Coronary artery (tissue), 2 donors: ENCODE results near the gene DDB1.

Source experiments
- DNase-seq: peaks from one replicate; pipeline ENCODE4 v3.0.0-alpha.2; 2017; ENCODE audit warnings: low spot score
- H3K27ac ChIP-seq, 2 donors: fragments of 200-600 bp; sonication (generic); one replicate each; pipeline ENCODE4 v1.5.1; 2016 to 2019
- H3K4me3 ChIP-seq: fragments of 200-600 bp; sonication (generic); 2 replicates; pipeline ENCODE4 v1.5.1; 2016; ENCODE audit warnings: mild to moderate bottlenecking, moderate library complexity
- CTCF ChIP-seq: fragments of 200-600 bp; sonication (generic); IDR thresholded peaks from one replicate; pipeline ENCODE4 v1.5.1; 2019; ENCODE audit warnings: antibody characterized with exemption

DDB1 gene

GRCh38 chr11:61349189-61349751 is 16.4 kb upstream of the DDB1 start:
- no peak for TF ChIP-seq CTCF
- H3K4me3 ChIP-seq: no peak overlapping the region
- DNase-seq: peak; percentile 59
- no peak overlapping the region for H3K27ac ChIP-seq

- DNase-seq: peak; percentile 74
- peak overlapping the region in 1 of 2 donors; percentile 31 for H3K27ac ChIP-seq
- H3K4me3 ChIP-seq: no peak overlapping the region
- no peak for TF ChIP-seq CTCF
These were observed 15.1 kb upstream of the DDB1 start for GRCh38 chr11:61347916-61348461.

DNA sequence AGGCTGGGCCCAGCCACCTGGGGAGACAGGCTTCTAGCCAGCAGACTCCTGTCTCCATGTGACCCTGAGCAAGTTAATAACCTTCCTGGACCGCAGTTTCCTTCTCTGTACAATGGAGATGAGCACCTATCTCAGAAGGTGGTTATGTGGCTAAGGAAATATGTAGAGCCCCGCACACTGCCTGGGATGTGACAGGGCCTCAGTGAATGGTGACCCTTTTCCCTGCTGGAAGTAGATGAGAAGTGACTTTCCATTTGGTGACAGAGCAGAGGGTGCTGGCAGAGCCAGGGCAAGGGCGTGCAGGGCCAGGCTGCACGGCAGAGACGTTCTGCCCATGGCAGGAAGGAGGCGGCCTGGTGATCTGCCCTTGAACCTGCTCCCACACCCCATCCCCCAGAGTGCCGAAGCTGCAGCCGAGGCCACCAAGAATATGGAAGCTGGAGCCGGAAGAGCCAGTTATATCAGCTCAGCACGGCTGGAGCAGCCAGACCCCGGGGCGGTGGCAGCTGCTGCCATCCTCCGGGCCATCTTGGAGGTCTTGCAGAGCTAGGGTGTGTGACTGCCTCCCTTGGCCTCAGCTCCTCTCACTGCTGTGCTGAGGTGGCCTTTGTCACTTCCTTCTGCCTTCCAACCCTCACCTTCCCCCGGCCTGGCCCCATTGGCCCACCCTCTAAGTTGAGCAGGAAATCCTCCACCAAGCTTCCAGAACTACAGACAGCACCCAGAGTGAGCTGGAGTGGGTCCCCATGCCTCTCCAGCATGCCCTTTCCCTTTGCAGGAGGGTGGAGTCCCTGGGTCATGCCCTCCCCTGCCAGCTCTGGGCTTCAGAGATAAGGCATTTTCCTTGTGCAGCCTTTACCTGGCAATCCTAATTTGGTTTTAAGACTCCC is 13.3 kb upstream of the DDB1 start:
- DNase-seq: no peak
- no peak for TF ChIP-seq CTCF
- Histone ChIP-seq H3K4me3 (no peak overlapping the region), H3K27ac (no peak overlapping the region)

DNA sequence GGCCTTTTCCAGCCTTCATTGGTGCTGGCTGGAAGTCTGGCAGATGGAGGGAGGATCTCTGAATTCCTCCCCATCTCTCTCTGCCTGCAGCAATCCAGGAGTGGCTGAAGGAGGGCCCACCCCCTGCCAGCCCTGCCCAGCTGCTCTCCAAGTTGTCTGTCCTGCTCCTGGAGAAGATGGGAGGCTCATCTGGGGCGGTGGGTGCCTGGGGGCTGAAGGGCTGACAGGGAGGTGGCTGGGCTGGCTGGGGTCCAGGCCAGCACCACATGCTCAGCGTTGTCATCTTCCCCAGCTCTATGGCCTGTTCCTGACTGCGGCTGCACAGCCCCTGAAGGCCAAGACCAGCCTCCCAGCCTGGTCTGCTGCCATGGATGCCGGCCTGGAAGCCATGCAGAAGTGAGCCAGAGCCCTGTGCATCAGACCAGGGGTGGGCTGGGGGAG is 12.3 kb upstream of the DDB1 start:
- peak; percentile 69 for DNase-seq
- H3K4me3 ChIP-seq: no peak overlapping the region
- TF ChIP-seq CTCF: no peak
- H3K27ac ChIP-seq: peak overlapping the region in 1 of 2 donors; percentile 15

GRCh38 chr11:61343792-61344745 is 11.2 kb upstream of the DDB1 start:
- no peak for TF ChIP-seq CTCF
- peak; percentile 59 for DNase-seq
- Histone ChIP-seq H3K4me3 (no peak overlapping the region), H3K27ac (no peak overlapping the region)

DNA sequence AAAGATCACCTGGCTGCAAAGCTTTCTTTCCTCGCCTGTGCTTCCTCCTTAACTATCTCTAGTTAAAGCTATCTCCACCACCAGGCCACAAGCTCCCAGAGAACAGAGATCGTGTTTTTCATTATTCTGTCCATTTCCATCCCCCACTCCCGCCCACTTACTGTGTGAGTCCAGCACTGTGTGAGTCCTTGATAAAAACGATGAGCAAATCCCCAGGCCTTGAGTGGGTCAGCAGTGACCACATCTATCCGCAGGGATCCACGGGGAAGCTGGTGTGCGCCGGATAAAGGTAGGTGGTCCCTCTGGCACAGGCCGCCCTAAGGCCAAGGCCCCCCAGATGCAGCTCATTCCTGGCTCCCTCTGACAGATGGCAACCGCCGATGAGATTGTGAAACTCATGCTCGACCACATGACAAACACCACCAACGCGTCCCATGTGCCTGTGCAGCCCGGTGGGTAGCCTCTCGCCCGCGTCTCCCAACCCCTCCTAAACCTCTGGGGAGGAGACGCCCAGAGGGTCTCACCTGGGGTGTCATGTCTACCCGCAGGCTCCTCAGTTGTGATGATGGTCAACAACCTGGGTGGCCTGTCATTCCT is 9.4 kb upstream of the DDB1 start:
- DNase-seq: no peak
- no peak overlapping the region for H3K4me3 ChIP-seq
- TF ChIP-seq CTCF: no peak
- no peak overlapping the region for H3K27ac ChIP-seq
